Endothelial cell of umbilical vein (primary cell): ENCODE results near the gene CWC27. TPM values are rescaled to one million over a fixed set of nuclear protein-coding genes. Genes with fewer than 3 reads are reported as not detected.

Source experiments
- BruUV-seq: library from RNA; stranded (reverse); fragments of 400-500 nt; replicated peaks from 2 replicates; lab custom pipeline; 2021; lab: Mats Ljungman, UMichigan
- CTCF ChIA-PET: fragments of 300-600, 350-600 bp; sonication (Branson Sonifier 250); formaldehyde crosslinking; loops from one replicate; lab custom pipeline; 2021; ENCODE audit warnings: antibody characterized with exemption, inconsistent platforms; lab: Charles Lee
- POLR2A ChIA-PET: fragments of 300-600, 350-600 bp; sonication (Branson Sonifier 250); formaldehyde crosslinking; loops from one replicate; lab custom pipeline; 2021; ENCODE audit warnings: antibody characterized with exemption, inconsistent platforms; lab: Charles Lee
- DNase-seq: peaks from one replicate; pipeline ENCODE4 v3.0.0-alpha.2; 2011; ENCODE audit warnings: low read depth, low spot score
- FAIRE-seq: peaks from 2 replicates; lab custom pipeline; 2011; peaks lifted over from hg19 to GRCh38; lab: Jason Lieb, UNC
- H2AFZ ChIP-seq: 2 replicates; pipeline ENCODE4 v1.6.0; 2012; ENCODE audit warnings: low read depth, low read length, control low read depth, inconsistent platforms
- H3K27ac ChIP-seq: 2 replicates; pipeline ENCODE4 v1.5.1; 2011; ENCODE audit warnings: low read depth, mild to moderate bottlenecking, control low read depth, low read length, moderate library complexity; ENCODE audit not compliant: insufficient read depth
- H3K27me3 ChIP-seq, 2 experiments: 2 replicates each; pipeline versions ENCODE4 v1.6.0 to v1.6.1; 2011; ENCODE audit warnings: low read length in 2 of 2, mixed read lengths in 1 of 2; ENCODE audit not compliant: control insufficient read depth in 2 of 2, insufficient read depth in 2 of 2
- H3K36me3 ChIP-seq, 2 experiments: 2 replicates in 1 of 2; 3 replicates in 1 of 2; pipeline ENCODE4 v1.5.1; 2011; ENCODE audit warnings: low read length in 2 of 2, mild to moderate bottlenecking in 1 of 2, moderate library complexity in 1 of 2; ENCODE audit not compliant: control insufficient read depth in 2 of 2, insufficient read depth in 2 of 2; ENCODE audit errors: extremely low read depth in 1 of 2
- H3K4me1 ChIP-seq: 3 replicates; pipeline ENCODE4 v1.5.1; 2011; ENCODE audit warnings: mild to moderate bottlenecking, low read length; ENCODE audit not compliant: control insufficient read depth, insufficient read depth; ENCODE audit errors: extremely low read depth
- H3K4me2 ChIP-seq: 2 replicates; pipeline ENCODE4 v1.6.1; 2011; ENCODE audit warnings: low read length, control low read depth, mixed read lengths; ENCODE audit not compliant: insufficient read depth
- H3K4me3 ChIP-seq, 3 experiments: fragments of 200-600 bp in 1 of 3; sonication (generic), shearing (Covaris generic) in 1 of 3; replicated peaks in 1 of 3; 2 replicates each; pipeline ENCODE4 v1.5.1; 2011 to 2016; ENCODE audit warnings: control low read depth in 3 of 3, low read length in 3 of 3, mild to moderate bottlenecking in 2 of 3, inconsistent platforms in 1 of 3, low read depth in 1 of 3, moderate library complexity in 1 of 3; ENCODE audit not compliant: insufficient read depth in 1 of 3
- H3K79me2 ChIP-seq: 2 replicates; pipeline ENCODE4 v1.6.0; 2012; ENCODE audit warnings: low read length, inconsistent platforms; ENCODE audit not compliant: control insufficient read depth, insufficient read depth
- H3K9ac ChIP-seq: replicated peaks from 2 replicates; pipeline ENCODE3; 2011; ENCODE audit warnings: low read length, control low read depth; ENCODE audit not compliant: insufficient read depth; ENCODE audit errors: extremely low read depth
- H3K9me1 ChIP-seq: replicated peaks from 3 replicates; pipeline ENCODE4 v1.6.0; 2011; ENCODE audit warnings: mild to moderate bottlenecking, low read length; ENCODE audit not compliant: control insufficient read depth, insufficient read depth; ENCODE audit errors: extremely low read depth
- H3K9me3 ChIP-seq: replicated peaks from 2 replicates; pipeline ENCODE4 v1.5.1; 2012; ENCODE audit warnings: low read length, inconsistent platforms; ENCODE audit not compliant: control insufficient read depth, insufficient read depth
- H4K20me1 ChIP-seq: replicated peaks from 2 replicates; pipeline ENCODE3; 2011; ENCODE audit warnings: mild to moderate bottlenecking, low read length; ENCODE audit not compliant: control insufficient read depth, insufficient read depth; ENCODE audit errors: extremely low read depth
- EZH2 ChIP-seq: IDR thresholded peaks from 2 replicates; pipeline ENCODE4 v1.6.1; 2012; ENCODE audit warnings: borderline replicate concordance, low read depth, mild to moderate bottlenecking, moderate library complexity, low read length, inconsistent platforms; ENCODE audit not compliant: severe bottlenecking
- FOS ChIP-seq: IDR thresholded peaks from 2 replicates; pipeline ENCODE4 v1.6.1; 2011; ENCODE audit warnings: mild to moderate bottlenecking, low read length, moderate library complexity, borderline replicate concordance; ENCODE audit not compliant: insufficient read depth
- GATA2 ChIP-seq: IDR thresholded peaks from 2 replicates; pipeline ENCODE4 v1.7.0; 2011; ENCODE audit warnings: low read depth, mild to moderate bottlenecking, moderate library complexity, mixed read lengths, low read length; ENCODE audit not compliant: insufficient read length, insufficient read depth
- JUN ChIP-seq: IDR thresholded peaks from 2 replicates; pipeline ENCODE4 v1.6.1; 2011; ENCODE audit warnings: borderline replicate concordance, low read depth; ENCODE audit not compliant: insufficient read length, insufficient read depth
- MYC ChIP-seq: IDR thresholded peaks from one replicate; pipeline ENCODE4 v1.6.1; 2011; ENCODE audit warnings: mild to moderate bottlenecking, low read depth, low read length
- POLR2A ChIP-seq: IDR thresholded peaks from 2 replicates; pipeline ENCODE4 v1.6.1; 2012; ENCODE audit warnings: low read depth, mild to moderate bottlenecking, control low read depth, low read length
- POLR2AphosphoS5 ChIP-seq: IDR thresholded peaks from 2 replicates; pipeline ENCODE4 v1.6.1; 2012; ENCODE audit warnings: low read depth, mild to moderate bottlenecking, control low read depth, low read length, moderate library complexity; ENCODE audit not compliant: insufficient read depth
- dilution Hi-C: fragments of 300-500 bp; cut with MboI; formaldehyde crosslinking; loops from one replicate; pipeline ENCODE4 v1.15.0; 2019; ENCODE audit warnings: low sequenced_read_pairs; ENCODE audit not compliant: extremely low pct_ligation_motif_present
- intact Hi-C: fragments of 100-400 bp; cut with micrococcal nuclease; formaldehyde crosslinking; loops from one replicate; pipeline ENCODE4 v1.10.0; 2022
- polyA plus RNA-seq, 4 experiments: library from polyadenylated mRNA; depleted of rRNA in 3 of 4; stranded (reverse) in 3 of 4; unstranded in 1 of 4; fragments of >200 nt; gene quantifications; 2 replicates each; pipeline versions ENCODE4 v1.2.1 to v1.2.3, GENCODE V29; 2011 to 2012; ENCODE audit warnings: missing spikeins in 1 of 4
- total RNA-seq: library from RNA; stranded (reverse); gene quantifications from 2 replicates; pipeline ENCODE4 v1.2.3, GENCODE V29; 2021
- TF ChIP-seq, protein P1 (sequence below), 2 donors: IDR thresholded peaks; 1 replicate in 1 of 2; 2 replicates in 1 of 2; pipeline ENCODE4 v1.5.1; 2011; ENCODE audit warnings: low read length in 2 of 2, mild to moderate bottlenecking in 2 of 2, moderate library complexity in 2 of 2, control low read depth in 1 of 2, inconsistent platforms in 1 of 2, low read depth in 1 of 2; ENCODE audit not compliant: insufficient read depth in 1 of 2; ENCODE audit errors: extremely low read depth in 1 of 2
- TF ChIP-seq, protein P2 (sequence below): IDR thresholded peaks from 2 replicates; pipeline ENCODE4 v1.6.1; 2011; ENCODE audit not compliant: insufficient read depth, insufficient read length

CWC27 gene
- total and polyA plus RNA-seq, 2 donors (not counting 3 experiments of a cell fraction or from before 2014, with no cell fraction given), result 11.9 to 23.8 TPM

- H3K27ac ChIP-seq, result no peak overlapping the region
- intact Hi-C loops, result no loop called here
- H3K4me2 ChIP-seq, result no peak overlapping the region
- no peak overlapping the region for H2AFZ ChIP-seq
- TF ChIP-seq POLR2AphosphoS5 (no peak), MYC (no peak), JUN (no peak), POLR2A (no peak), FOS (no peak), EZH2 (no peak), GATA2 (no peak)
- TF ChIP-seq, protein P1, sequence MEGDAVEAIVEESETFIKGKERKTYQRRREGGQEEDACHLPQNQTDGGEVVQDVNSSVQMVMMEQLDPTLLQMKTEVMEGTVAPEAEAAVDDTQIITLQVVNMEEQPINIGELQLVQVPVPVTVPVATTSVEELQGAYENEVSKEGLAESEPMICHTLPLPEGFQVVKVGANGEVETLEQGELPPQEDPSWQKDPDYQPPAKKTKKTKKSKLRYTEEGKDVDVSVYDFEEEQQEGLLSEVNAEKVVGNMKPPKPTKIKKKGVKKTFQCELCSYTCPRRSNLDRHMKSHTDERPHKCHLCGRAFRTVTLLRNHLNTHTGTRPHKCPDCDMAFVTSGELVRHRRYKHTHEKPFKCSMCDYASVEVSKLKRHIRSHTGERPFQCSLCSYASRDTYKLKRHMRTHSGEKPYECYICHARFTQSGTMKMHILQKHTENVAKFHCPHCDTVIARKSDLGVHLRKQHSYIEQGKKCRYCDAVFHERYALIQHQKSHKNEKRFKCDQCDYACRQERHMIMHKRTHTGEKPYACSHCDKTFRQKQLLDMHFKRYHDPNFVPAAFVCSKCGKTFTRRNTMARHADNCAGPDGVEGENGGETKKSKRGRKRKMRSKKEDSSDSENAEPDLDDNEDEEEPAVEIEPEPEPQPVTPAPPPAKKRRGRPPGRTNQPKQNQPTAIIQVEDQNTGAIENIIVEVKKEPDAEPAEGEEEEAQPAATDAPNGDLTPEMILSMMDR (IDR thresholded peaks at IDR 0.05; ENCODE audit: extremely low read depth in 1 of 2, insufficient read depth in 1 of 2, low read depth in 1 of 2, low read length in 2 of 2), result no peak
- TF ChIP-seq, protein P2, sequence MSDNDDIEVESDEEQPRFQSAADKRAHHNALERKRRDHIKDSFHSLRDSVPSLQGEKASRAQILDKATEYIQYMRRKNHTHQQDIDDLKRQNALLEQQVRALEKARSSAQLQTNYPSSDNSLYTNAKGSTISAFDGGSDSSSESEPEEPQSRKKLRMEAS, result no peak
- no peak overlapping the region for H3K9ac ChIP-seq
- DNase-seq (no peak), FAIRE-seq (no peak)
- H3K36me3 ChIP-seq, result no peaks in the 10 kb centered on the region
- no peaks in the 10 kb centered on the region for H3K79me2 ChIP-seq
- no peak overlapping the region for H3K4me3 ChIP-seq
- no peaks in the 10 kb centered on the region for H4K20me1 ChIP-seq
- dilution Hi-C loops, result no loop called here
- no peaks in the 10 kb centered on the region for H3K9me1 ChIP-seq
- H3K4me1 ChIP-seq, result no peaks in the 10 kb centered on the region
- ChIA-PET CTCF (interaction anchor here (1.4 to 4.0 kb wide), 2 partner anchors 11 to 77 kb away, joined by 3 to 14 read pairs; no protein-coding TSS in a partner anchor), POLR2A (interaction anchor here (0.7 kb wide), 1 partner anchor 301 kb away, joined by 9 read pairs; no protein-coding TSS in a partner anchor)
- H3K27me3 ChIP-seq, result no peaks in the 10 kb centered on the region
- no peaks in the 10 kb centered on the region for H3K9me3 ChIP-seq
- BruUV-seq, result no TSS peak
Measured at GRCh38 chr5:64880821-64881220, 112.1 kb downstream of the CWC27 start.
